Brain microvascular endothelial cell (primary cell): ENCODE results near the gene CDC20B.
A peak's percentile ranks its signal among the peaks of the same experiment; 100 is the strongest.

Experiments used
- DNase-seq: peaks from one replicate; pipeline ENCODE4 v3.0.0-alpha.2; 2020
- H3K27ac ChIP-seq: fragments of 250-450 bp; sonication (Bioruptor Pico); 2 replicates; pipeline ENCODE4 v1.5.1; 2020; ENCODE audit warnings: mild to moderate bottlenecking, moderate library complexity
- H3K27me3 ChIP-seq: fragments of 250-450 bp; sonication (Bioruptor Pico); replicated peaks from 2 replicates; pipeline ENCODE4 v1.5.1; 2020; ENCODE audit warnings: mild to moderate bottlenecking
- H3K36me3 ChIP-seq: fragments of 250-450 bp; sonication (Bioruptor Pico); replicated peaks from 2 replicates; pipeline ENCODE4 v1.5.1; 2020; ENCODE audit warnings: mild to moderate bottlenecking
- H3K4me3 ChIP-seq: 2 replicates; pipeline ENCODE4 v1.5.1; 2011; ENCODE audit warnings: low read depth, mild to moderate bottlenecking, control low read depth, low read length, moderate library complexity
- CTCF ChIP-seq: IDR thresholded peaks from 2 replicates; pipeline ENCODE4 v1.5.1; 2011; ENCODE audit warnings: low read depth, mild to moderate bottlenecking, moderate library complexity, low read length, control low read depth, inconsistent platforms; ENCODE audit errors: missing control alignments
- in situ Hi-C: cut with HindIII; loops from 2 replicates; pipeline ENCODE4 v1.10.0; 2017; ENCODE audit warnings: low sequenced_read_pairs, low pct_ligation_motif_present

Gene CDC20B

DNA sequence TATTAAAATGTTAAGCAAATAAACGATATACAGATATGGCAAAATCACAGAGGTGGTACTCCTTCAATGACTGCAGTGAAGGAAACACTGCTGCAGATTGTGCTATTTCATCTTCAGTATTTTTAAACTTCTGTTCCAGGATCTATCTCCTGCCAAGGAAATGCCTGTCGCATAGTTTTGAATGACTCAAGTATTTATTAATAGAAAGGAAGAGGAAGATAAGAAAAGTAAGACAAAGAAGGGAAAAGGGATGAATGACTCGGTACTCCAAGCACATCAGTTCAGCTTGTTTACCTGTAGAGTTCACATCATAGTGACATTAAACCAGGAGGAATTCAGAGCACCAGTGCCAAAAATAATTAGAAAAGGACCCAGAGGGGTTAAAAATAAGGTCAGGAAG lies 18.1 kb downstream of the CDC20B start:
- no peak overlapping the region for H3K4me3 ChIP-seq
- no peaks in the 10 kb centered on the region for H3K36me3 ChIP-seq
- peak overlapping the region; percentile 26 for H3K27ac ChIP-seq
- H3K27me3 ChIP-seq = no peaks in the 10 kb centered on the region
- peak; percentile 55 for DNase-seq
- in situ Hi-C loops = no loop called here
- no peak for TF ChIP-seq CTCF

DNA sequence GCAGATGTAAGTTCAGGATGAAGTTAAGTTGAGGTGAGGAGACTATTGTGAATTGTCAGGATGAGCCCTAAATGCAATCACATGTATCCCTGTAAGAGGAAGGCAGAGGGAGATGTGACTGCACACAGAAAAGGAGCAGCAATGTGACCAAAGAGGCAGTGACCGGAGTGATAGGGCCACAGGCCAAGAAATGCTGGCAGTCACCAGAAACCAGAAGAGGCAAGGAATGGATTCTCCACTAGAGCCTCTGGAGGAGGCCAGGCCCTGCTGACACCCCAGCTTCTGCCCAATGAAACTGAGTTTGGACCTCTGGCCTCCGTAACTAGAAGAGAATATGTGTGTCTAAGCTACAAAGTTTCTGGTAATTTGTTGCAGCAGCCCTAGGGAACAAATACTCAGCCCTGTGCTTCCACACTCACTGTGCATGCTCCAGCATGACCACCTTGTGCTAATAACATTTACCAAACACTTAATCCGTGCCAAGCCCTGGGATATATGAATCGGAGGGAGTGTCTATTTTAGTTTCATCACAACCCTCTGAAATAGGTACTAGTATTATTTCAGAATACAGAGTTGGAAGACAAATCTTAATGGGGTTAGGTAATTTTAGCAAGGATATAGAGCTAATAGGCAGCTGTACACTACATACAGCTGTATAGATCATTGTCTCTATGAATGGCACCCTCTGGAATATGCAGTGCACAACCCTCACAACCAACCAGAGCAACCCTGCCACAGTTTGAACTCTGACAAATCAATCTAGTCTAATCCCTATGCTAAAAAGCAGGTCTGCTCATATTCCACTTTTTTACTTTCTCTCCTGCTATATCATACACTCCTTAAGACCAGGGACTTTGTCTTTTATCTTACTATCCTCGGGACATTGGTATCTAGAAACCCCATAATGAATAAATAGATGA lies 20.8 kb downstream of the CDC20B start:
- DNase-seq = peak; percentile 42
- H3K27ac ChIP-seq = no peak overlapping the region
- in situ Hi-C loops = no loop called here

GRCh38 chr5:55149308-55149795 lies 23.6 kb downstream of the CDC20B start:
- no peak overlapping the region for H3K4me3 ChIP-seq
- DNase-seq = no peak
- no peak overlapping the region for H3K27ac ChIP-seq
- TF ChIP-seq CTCF = no peak
- no peaks in the 10 kb centered on the region for H3K36me3 ChIP-seq
- no peaks in the 10 kb centered on the region for H3K27me3 ChIP-seq
- in situ Hi-C loops = loop anchor here (25.0 kb wide), 1 partner anchor 237 kb away; no protein-coding TSS in a partner anchor

More for the DNA sequence above, 20.8 kb downstream of the CDC20B start:
- no peaks in the 10 kb centered on the region for H3K27me3 ChIP-seq
- H3K36me3 ChIP-seq = no peaks in the 10 kb centered on the region
- H3K4me3 ChIP-seq = no peak overlapping the region
- no peak for TF ChIP-seq CTCF

DNA sequence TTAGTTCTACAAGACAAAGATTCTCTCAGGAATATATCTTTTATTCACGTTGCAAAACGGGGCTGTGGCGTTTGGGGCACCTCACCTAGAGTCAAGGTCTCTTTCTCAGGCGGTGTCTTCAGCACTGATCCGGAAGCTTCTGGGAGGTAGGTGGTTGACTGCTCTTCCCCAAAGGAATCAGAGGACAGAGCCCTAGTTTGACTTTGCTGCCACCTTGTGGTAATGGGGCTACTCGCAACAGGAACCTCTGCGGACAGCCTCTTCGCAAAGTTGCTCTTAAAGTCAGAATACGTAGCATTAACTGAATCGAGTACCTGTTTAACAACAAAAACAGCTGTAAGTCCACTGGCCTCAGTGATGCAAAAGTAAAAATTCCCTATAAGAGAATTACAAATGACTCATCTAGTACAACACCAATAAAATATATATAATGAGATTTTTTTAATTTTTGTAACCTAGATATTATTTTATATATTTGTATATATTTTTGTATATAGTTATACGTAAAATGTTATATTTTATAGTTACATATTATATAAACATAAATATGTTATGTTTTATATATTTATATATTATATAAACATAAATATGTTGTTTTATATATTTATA lies 26.3 kb downstream of the CDC20B start:
- Histone ChIP-seq H3K27ac (no peak overlapping the region), H3K36me3 (no peaks in the 10 kb centered on the region), H3K4me3 (no peak overlapping the region), H3K27me3 (no peaks in the 10 kb centered on the region)
- DNase-seq = peak; percentile 82
- in situ Hi-C loops = loop anchor here (25.0 kb wide), 1 partner anchor 234 kb away; no protein-coding TSS in a partner anchor
- peak; percentile 97 for TF ChIP-seq CTCF

- DNase-seq = no peak
- Histone ChIP-seq H3K4me3 (no peak overlapping the region), H3K36me3 (no peaks in the 10 kb centered on the region), H3K27me3 (no peaks in the 10 kb centered on the region), H3K27ac (no peak overlapping the region)
- in situ Hi-C loops = loop anchor here (25.0 kb wide), 1 partner anchor 234 kb away; no protein-coding TSS in a partner anchor
- TF ChIP-seq CTCF = no peak
These were observed 26.9 kb downstream of the CDC20B start for GRCh38 chr5:55146080-55146479.
